Measurements from ENCODE around the gene KCNE2. TPM values are rescaled to one million over a fixed set of nuclear protein-coding genes. Genes with fewer than 3 reads are reported as not detected.
A peak's percentile ranks its signal among the peaks of the same experiment; 100 is the strongest.

KCNE2 gene
- total and polyA plus RNA-seq, 4 donors = 0.31 to 0.65 TPM; not detected in 2

- Histone ChIP-seq H3K4me3 (no peak overlapping the region), H3K9me3 (ENCODE audit: control insufficient read depth in 4 of 4, insufficient read depth in 3 of 4, low read length in 3 of 4) (no peaks in the 10 kb centered on the region), H3K27ac (ENCODE audit: low read depth in 1 of 2, low read length in 1 of 2) (no peak overlapping the region), H3K36me3 (ENCODE audit: control insufficient read depth in 4 of 4, insufficient read depth in 4 of 4, low read length in 4 of 4) (no peaks in the 10 kb centered on the region), H3K27me3 (ENCODE audit: control insufficient read depth in 3 of 3, insufficient read depth in 3 of 3, low read length in 2 of 3) (no peaks in the 10 kb centered on the region), H3K4me1 (ENCODE audit: control insufficient read depth in 5 of 5, insufficient read depth in 5 of 5, low read length in 5 of 5) (peaks cover 0 to 24% (median 6%) of the 10 kb centered on the region in 5 donors), H3K9ac (ENCODE audit: insufficient read depth in 1 of 2, low read length in 2 of 2) (no peak overlapping the region)
- DNase-seq (no peak), ATAC-seq (ENCODE audit: insufficient read depth, low FRiP score) (no peak)
- TF ChIP-seq CTCF (IDR thresholded peaks at IDR 0.05; ENCODE audit: control extremely low read depth, extremely low read depth) = no peak
- 88 to 90% methylated on average over 6 of the region's 6 CpGs for whole genome bisulfite sequencing, 2 donors
These were observed 28.5 kb upstream of the KCNE2 start for GRCh38 chr21:34335316-34335715.

GRCh38 chr21:34336245-34336644 is 27.6 kb upstream of the KCNE2 start:
- Histone ChIP-seq H3K27ac (ENCODE audit: low read depth in 1 of 2, low read length in 1 of 2) (no peak overlapping the region), H3K4me1 (ENCODE audit: control insufficient read depth in 5 of 5, insufficient read depth in 5 of 5, low read length in 5 of 5) (peaks cover 0 to 23% (median 2%) of the 10 kb centered on the region in 5 donors), H3K27me3 (ENCODE audit: control insufficient read depth in 3 of 3, insufficient read depth in 3 of 3, low read length in 2 of 3) (no peaks in the 10 kb centered on the region), H3K4me3 (no peak overlapping the region), H3K9me3 (ENCODE audit: control insufficient read depth in 4 of 4, insufficient read depth in 3 of 4, low read length in 3 of 4) (no peaks in the 10 kb centered on the region), H3K36me3 (ENCODE audit: control insufficient read depth in 4 of 4, insufficient read depth in 4 of 4, low read length in 4 of 4) (no peaks in the 10 kb centered on the region), H3K9ac (ENCODE audit: insufficient read depth in 1 of 2, low read length in 2 of 2) (no peak overlapping the region)
- ATAC-seq (ENCODE audit: insufficient read depth, low FRiP score) (no peak), DNase-seq (no peak)
- TF ChIP-seq CTCF (IDR thresholded peaks at IDR 0.05; ENCODE audit: control extremely low read depth, extremely low read depth) = no peak
- 75 to 89% methylated on average over 5 of the region's 5 CpGs for WGBS, 2 donors

GRCh38 chr21:34336756-34337391 is 26.9 kb upstream of the KCNE2 start:
- Histone ChIP-seq H3K4me3 (no peak overlapping the region), H3K9ac (ENCODE audit: insufficient read depth in 1 of 2, low read length in 2 of 2) (no peak overlapping the region), H3K27me3 (ENCODE audit: control insufficient read depth in 3 of 3, insufficient read depth in 3 of 3, low read length in 2 of 3) (no peaks in the 10 kb centered on the region), H3K9me3 (ENCODE audit: control insufficient read depth in 4 of 4, insufficient read depth in 3 of 4, low read length in 3 of 4) (no peaks in the 10 kb centered on the region), H3K36me3 (ENCODE audit: control insufficient read depth in 4 of 4, insufficient read depth in 4 of 4, low read length in 4 of 4) (no peaks in the 10 kb centered on the region), H3K27ac (ENCODE audit: low read depth in 1 of 2, low read length in 1 of 2) (no peak overlapping the region), H3K4me1 (ENCODE audit: control insufficient read depth in 5 of 5, insufficient read depth in 5 of 5, low read length in 5 of 5) (peaks cover 0 to 17% (median 0%) of the 10 kb centered on the region in 5 donors)
- DNase-seq (peak in 2 of 3 donors; percentile 47 to 55), ATAC-seq (ENCODE audit: insufficient read depth, low FRiP score) (no peak)
- TF ChIP-seq CTCF (IDR thresholded peaks at IDR 0.05; ENCODE audit: control extremely low read depth, extremely low read depth) = no peak
- WGBS, 2 donors = 62 to 76% methylated on average over 13 of the region's 13 CpGs

GRCh38 chr21:34337741-34338140 is 26.1 kb upstream of the KCNE2 start:
- no peak for ATAC-seq (ENCODE audit: insufficient read depth, low FRiP score)

More at GRCh38 chr21:34337741-34338140, 26.1 kb upstream of the KCNE2 start:
- Histone ChIP-seq H3K4me3 (no peak overlapping the region), H3K9ac (ENCODE audit: insufficient read depth in 1 of 2, low read length in 2 of 2) (no peak overlapping the region), H3K9me3 (ENCODE audit: control insufficient read depth in 4 of 4, insufficient read depth in 3 of 4, low read length in 3 of 4) (no peaks in the 10 kb centered on the region), H3K4me1 (ENCODE audit: control insufficient read depth in 5 of 5, insufficient read depth in 5 of 5, low read length in 5 of 5) (peaks cover 0 to 18% (median 0%) of the 10 kb centered on the region in 5 donors), H3K27me3 (ENCODE audit: control insufficient read depth in 3 of 3, insufficient read depth in 3 of 3, low read length in 2 of 3) (no peaks in the 10 kb centered on the region), H3K36me3 (ENCODE audit: control insufficient read depth in 4 of 4, insufficient read depth in 4 of 4, low read length in 4 of 4) (no peaks in the 10 kb centered on the region), H3K27ac (ENCODE audit: low read depth in 1 of 2, low read length in 1 of 2) (no peak overlapping the region)
- TF ChIP-seq CTCF (IDR thresholded peaks at IDR 0.05; ENCODE audit: control extremely low read depth, extremely low read depth) = no peak
- DNase-seq = no peak
- 34 to 66% methylated on average over 6 of the region's 6 CpGs for WGBS, 2 donors

All from lung (tissue), 12 donors.